Measurements from ENCODE around the gene SCP2.
A peak's percentile ranks its signal among the peaks of the same experiment; 100 is the strongest.

SCP2 gene

GRCh38 chr1:53069265-53069662 lies 142.2 kb downstream of the SCP2 start:
- DNase-seq = no peak

- DNase-seq = no peak
Measured at GRCh38 chr1:53069663-53070327, 142.7 kb downstream of the SCP2 start.

- DNase-seq = no peak
Measured at GRCh38 chr1:53070621-53071020, 143.5 kb downstream of the SCP2 start.

GRCh38 chr1:53071167-53071865 lies 144.2 kb downstream of the SCP2 start:
- no peak for DNase-seq

- no peak for DNase-seq
Measured at GRCh38 chr1:53071915-53072314, 144.8 kb downstream of the SCP2 start.

GRCh38 chr1:53073287-53073686 lies 146.2 kb downstream of the SCP2 start:
- no peak for DNase-seq

GRCh38 chr1:53073868-53074311 lies 146.8 kb downstream of the SCP2 start:
- peak in 1 of 2 donors; percentile 5 for DNase-seq

GRCh38 chr1:53074313-53075154 lies 147.5 kb downstream of the SCP2 start:
- peak in 1 of 2 donors; percentile 5 for DNase-seq

GRCh38 chr1:53075206-53075605 lies 148.1 kb downstream of the SCP2 start:
- no peak for DNase-seq

- DNase-seq = no peak
Measured at GRCh38 chr1:53075761-53076163, 148.7 kb downstream of the SCP2 start.

GRCh38 chr1:53076165-53076564 lies 149.1 kb downstream of the SCP2 start:
- DNase-seq = no peak

GRCh38 chr1:53076721-53077598 lies 149.9 kb downstream of the SCP2 start:
- DNase-seq = no peak

GRCh38 chr1:53077599-53077965 lies 150.5 kb downstream of the SCP2 start:
- no peak for DNase-seq

GRCh38 chr1:53078333-53079101 lies 151.4 kb downstream of the SCP2 start:
- DNase-seq = no peak

GRCh38 chr1:53079251-53079650 lies 152.2 kb downstream of the SCP2 start:
- DNase-seq = no peak

- no peak for DNase-seq
Measured at GRCh38 chr1:53080041-53080440, 153.0 kb downstream of the SCP2 start.

- no peak for DNase-seq
Measured at GRCh38 chr1:53080769-53081168, 153.7 kb downstream of the SCP2 start.

- DNase-seq = no peak
Measured at GRCh38 chr1:53081384-53082066, 154.4 kb downstream of the SCP2 start.

GRCh38 chr1:53082826-53083455 lies 155.9 kb downstream of the SCP2 start:
- DNase-seq = no peak
